Measurements from ENCODE around the gene MTUS2.

The MTUS2 gene

DNA sequence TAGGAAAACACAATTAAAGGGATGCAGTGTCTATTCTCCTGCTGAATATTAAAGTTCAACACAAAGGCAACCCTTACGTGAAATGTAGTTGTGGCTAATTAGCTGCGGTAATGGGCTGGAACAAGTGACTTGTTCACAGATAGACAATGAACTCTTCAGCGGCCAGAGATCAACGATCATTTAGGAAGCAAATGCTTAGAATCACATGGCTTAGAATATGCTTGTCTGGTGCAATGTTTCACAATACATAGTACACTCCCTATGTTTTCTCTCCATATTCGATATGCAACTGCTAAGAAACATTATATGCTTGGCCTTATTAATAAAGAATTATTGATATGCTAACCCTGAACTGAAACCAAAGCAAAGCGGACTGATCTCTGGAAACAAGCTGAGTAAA, 25.7 kb upstream of the MTUS2 start:
- Histone ChIP-seq H3K79me2 (ENCODE audit: insufficient read depth, low read length) (no peaks in the 10 kb centered on the region), H3K36me3 (ENCODE audit: low read length) (no peaks in the 10 kb centered on the region), H3K27ac (ENCODE audit: low read depth, low read length) (no peak overlapping the region), H3K9me3 (ENCODE audit: insufficient read depth, low read length) (no peaks in the 10 kb centered on the region), H3F3A (ENCODE audit: insufficient read depth) (no peaks in the 10 kb centered on the region), H2AFZ (ENCODE audit: low read depth, low read length, severe bottlenecking) (no peak overlapping the region), H3K4me3 (ENCODE audit: insufficient read depth, low read length, poor library complexity, severe bottlenecking) (no peak overlapping the region), H4K20me1 (ENCODE audit: low read depth, low read length) (no peaks in the 10 kb centered on the region), H3K9ac (ENCODE audit: low read length) (no peak overlapping the region), H3K27me3 (ENCODE audit: low read length) (no peaks in the 10 kb centered on the region), H3K9me2 (replicated peaks; ENCODE audit: insufficient read depth, low read length) (no peaks in the 10 kb centered on the region), H3K4me2 (ENCODE audit: low read depth, low read length, poor library complexity, severe bottlenecking) (no peak overlapping the region)
- TF ChIP-seq, protein P1, sequence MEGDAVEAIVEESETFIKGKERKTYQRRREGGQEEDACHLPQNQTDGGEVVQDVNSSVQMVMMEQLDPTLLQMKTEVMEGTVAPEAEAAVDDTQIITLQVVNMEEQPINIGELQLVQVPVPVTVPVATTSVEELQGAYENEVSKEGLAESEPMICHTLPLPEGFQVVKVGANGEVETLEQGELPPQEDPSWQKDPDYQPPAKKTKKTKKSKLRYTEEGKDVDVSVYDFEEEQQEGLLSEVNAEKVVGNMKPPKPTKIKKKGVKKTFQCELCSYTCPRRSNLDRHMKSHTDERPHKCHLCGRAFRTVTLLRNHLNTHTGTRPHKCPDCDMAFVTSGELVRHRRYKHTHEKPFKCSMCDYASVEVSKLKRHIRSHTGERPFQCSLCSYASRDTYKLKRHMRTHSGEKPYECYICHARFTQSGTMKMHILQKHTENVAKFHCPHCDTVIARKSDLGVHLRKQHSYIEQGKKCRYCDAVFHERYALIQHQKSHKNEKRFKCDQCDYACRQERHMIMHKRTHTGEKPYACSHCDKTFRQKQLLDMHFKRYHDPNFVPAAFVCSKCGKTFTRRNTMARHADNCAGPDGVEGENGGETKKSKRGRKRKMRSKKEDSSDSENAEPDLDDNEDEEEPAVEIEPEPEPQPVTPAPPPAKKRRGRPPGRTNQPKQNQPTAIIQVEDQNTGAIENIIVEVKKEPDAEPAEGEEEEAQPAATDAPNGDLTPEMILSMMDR (IDR thresholded peaks at IDR 0.05; ENCODE audit: insufficient read depth, low read length, poor library complexity, severe bottlenecking): no peak
- no peak for TF ChIP-seq EZH2phosphoT487 (conservative IDR thresholded peaks at IDR 0.05; ENCODE audit: low read length)

DNA sequence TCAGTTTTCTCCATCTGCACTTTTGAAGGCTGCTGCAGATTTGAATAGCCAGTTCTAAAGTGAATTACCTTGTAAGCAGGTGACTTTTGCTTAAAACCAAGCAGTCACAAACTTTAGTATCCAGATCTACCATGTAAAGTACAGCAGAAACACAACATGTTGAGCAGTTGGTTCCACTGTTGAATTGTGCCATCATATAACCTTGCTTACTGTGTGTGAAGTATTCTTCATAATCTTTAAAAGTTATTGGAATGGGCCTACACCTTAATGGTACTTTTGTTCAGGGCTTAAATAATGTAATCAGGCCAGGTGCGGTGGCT, 23.2 kb upstream of the MTUS2 start:
- Histone ChIP-seq H2AFZ (ENCODE audit: low read depth, low read length, severe bottlenecking) (no peak overlapping the region), H3K36me3 (ENCODE audit: low read length) (no peaks in the 10 kb centered on the region), H3K9ac (ENCODE audit: low read length) (no peak overlapping the region), H3K79me2 (ENCODE audit: insufficient read depth, low read length) (no peaks in the 10 kb centered on the region), H3K27ac (ENCODE audit: low read depth, low read length) (no peak overlapping the region), H3K9me2 (replicated peaks; ENCODE audit: insufficient read depth, low read length) (no peaks in the 10 kb centered on the region), H4K20me1 (ENCODE audit: low read depth, low read length) (no peaks in the 10 kb centered on the region), H3K9me3 (ENCODE audit: insufficient read depth, low read length) (no peaks in the 10 kb centered on the region), H3K4me2 (ENCODE audit: low read depth, low read length, poor library complexity, severe bottlenecking) (no peak overlapping the region), H3F3A (ENCODE audit: insufficient read depth) (no peaks in the 10 kb centered on the region), H3K4me3 (ENCODE audit: insufficient read depth, low read length, poor library complexity, severe bottlenecking) (no peak overlapping the region), H3K27me3 (ENCODE audit: low read length) (no peaks in the 10 kb centered on the region)
- TF ChIP-seq EZH2phosphoT487 (conservative IDR thresholded peaks at IDR 0.05; ENCODE audit: low read length): no peak
- TF ChIP-seq, protein P1 (IDR thresholded peaks at IDR 0.05; ENCODE audit: insufficient read depth, low read length, poor library complexity, severe bottlenecking): no peak

DNA sequence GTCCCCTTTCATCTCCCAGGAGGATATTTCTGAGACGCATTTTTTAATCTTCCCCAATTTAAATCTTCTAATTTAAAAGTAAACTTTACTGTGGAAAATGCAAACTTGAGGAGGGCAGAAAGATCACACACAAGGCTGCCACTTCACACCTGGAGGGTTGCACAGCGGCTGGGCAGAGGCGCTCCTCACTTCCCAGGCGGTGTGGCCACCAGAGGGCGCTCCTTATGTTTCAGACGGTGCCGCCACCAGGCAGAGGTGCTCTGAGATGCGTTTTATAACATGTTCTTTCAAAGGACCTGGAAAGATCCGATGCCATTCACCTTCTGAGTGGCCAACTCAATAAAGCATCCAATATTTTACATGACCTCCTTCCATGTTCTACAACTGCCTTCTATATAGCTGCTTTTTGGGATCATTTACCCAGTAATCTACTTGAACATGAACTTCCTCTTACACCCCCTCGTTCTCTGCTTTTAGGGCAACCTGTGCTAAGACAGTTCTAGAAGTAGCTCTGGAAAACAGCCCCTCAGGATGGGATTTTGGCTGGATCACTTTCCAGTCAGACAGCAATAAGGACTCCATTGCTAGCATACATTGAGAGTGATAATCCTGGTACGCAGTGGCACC, 14.8 kb upstream of the MTUS2 start:
- Histone ChIP-seq H3K79me2 (ENCODE audit: insufficient read depth, low read length) (no peaks in the 10 kb centered on the region), H3K9me3 (ENCODE audit: insufficient read depth, low read length) (peaks cover 8% of the 10 kb centered on the region), H3K27ac (ENCODE audit: low read depth, low read length) (no peak overlapping the region), H3K9me2 (replicated peaks; ENCODE audit: insufficient read depth, low read length) (no peaks in the 10 kb centered on the region), H3K36me3 (ENCODE audit: low read length) (no peaks in the 10 kb centered on the region), H2AFZ (ENCODE audit: low read depth, low read length, severe bottlenecking) (no peak overlapping the region), H3F3A (ENCODE audit: insufficient read depth) (no peaks in the 10 kb centered on the region), H3K4me2 (ENCODE audit: low read depth, low read length, poor library complexity, severe bottlenecking) (no peak overlapping the region), H3K4me3 (ENCODE audit: insufficient read depth, low read length, poor library complexity, severe bottlenecking) (no peak overlapping the region), H3K27me3 (ENCODE audit: low read length) (no peaks in the 10 kb centered on the region), H4K20me1 (ENCODE audit: low read depth, low read length) (no peaks in the 10 kb centered on the region), H3K9ac (ENCODE audit: low read length) (no peak overlapping the region)
- TF ChIP-seq EZH2phosphoT487 (conservative IDR thresholded peaks at IDR 0.05; ENCODE audit: low read length): no peak
- TF ChIP-seq, protein P1 (IDR thresholded peaks at IDR 0.05; ENCODE audit: insufficient read depth, low read length, poor library complexity, severe bottlenecking): peak; percentile 46

All from SU-DHL-6 (cell line).